NCI-H2107 treated with DMSO at 0.1 percent for 48 hours (cell line): ENCODE data around the gene FAM156A.
"Not testable (repeated sequence)": the region's sequence is repeated elsewhere in the genome, so short reads cannot be mapped to it uniquely, and the experiment has no call there.

Source experiments
- DNase-seq: peaks from one replicate; lab custom pipeline; 2025; ENCODE audit not compliant: unreplicated experiment; lab: John Stamatoyannopoulos, UW

Gene FAM156A

DNA sequence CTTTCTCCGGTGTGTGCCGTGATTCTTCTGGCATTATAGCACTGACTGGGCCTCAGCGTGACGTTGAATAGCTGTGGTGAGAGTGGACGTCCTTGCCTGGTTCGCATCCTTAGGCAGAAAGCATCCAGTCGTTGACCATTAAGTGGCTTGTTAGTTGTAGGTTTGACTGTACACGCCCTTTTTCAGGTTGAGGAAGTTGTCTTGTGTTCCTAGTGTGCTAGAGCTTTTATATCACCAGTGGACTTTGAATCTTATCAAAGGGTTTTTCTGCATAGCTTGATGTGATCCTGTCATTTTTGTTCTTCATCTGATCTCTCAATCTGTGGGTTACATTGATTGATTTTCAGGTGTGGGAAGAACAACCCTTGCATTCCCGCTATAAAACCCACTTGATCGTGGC is 52.8 kb downstream of the FAM156A start:
- not testable (repeated sequence) for DNase-seq
